ENCODE data around the gene CNOT8. TPM values are rescaled to one million over a fixed set of nuclear protein-coding genes. Genes with fewer than 3 reads are reported as not detected.
"Not testable (repeated sequence)": the region's sequence is repeated elsewhere in the genome, so short reads cannot be mapped to it uniquely, and the experiment has no call there.

Gene CNOT8
- total RNA-seq, 1 experiment from 2014 or later: 45.0 TPM

- ATAC-seq (no peak), DNase-seq (ENCODE audit: low read depth, low spot score) (no peak)
- Histone ChIP-seq H3K9ac (ENCODE audit: low read length) (no peak overlapping the region), H3K9me2 (ENCODE audit: insufficient read depth) (no peaks in the 10 kb centered on the region), H2AFZ (ENCODE audit: low read depth, low read length, poor library complexity, severe bottlenecking) (no peak overlapping the region), H3K4me1 (ENCODE audit: control insufficient read depth in 1 of 2, insufficient read depth in 2 of 2, low read length in 2 of 2) (no peaks in the 10 kb centered on the region), H3K27me3 (ENCODE audit: insufficient read depth, low read length) (no peaks in the 10 kb centered on the region), H4K20me1 (ENCODE audit: insufficient read depth) (no peaks in the 10 kb centered on the region), H3K9me3 (ENCODE audit: control insufficient read depth in 1 of 2, insufficient read depth in 1 of 2, low read depth in 1 of 2, low read length in 2 of 2) (no peaks in the 10 kb centered on the region), H3K4me3 (replicated peaks in 1 of 2; ENCODE audit: low read depth in 1 of 2, low read length in 2 of 2) (no peak overlapping the region), H3K36me3 (ENCODE audit: control insufficient read depth in 1 of 2, insufficient read depth in 2 of 2, low read length in 2 of 2) (peaks cover 10 to 27% of the 10 kb centered on the region in 2 experiments; a peak in 3 of 4 replicates), H3K4me2 (ENCODE audit: low read length) (no peak overlapping the region), H3K27ac (ENCODE audit: low read depth, low read length) (no peak overlapping the region), H3K79me2 (ENCODE audit: insufficient read depth, low read length) (no peaks in the 10 kb centered on the region; the same call in 1 of the 2 replicates)
- POLR2A ChIA-PET: no interaction called here
- RAD21 ChIA-PET (ENCODE audit: low non-redundant PET in 1 of 2, low total read pairs in 2 of 2, uncharacterized antibody in 2 of 2, unreplicated experiment in 2 of 2): no interaction called here
- BruUV-seq (replicated peaks): no TSS peak
- intact Hi-C loops (cut with micrococcal nuclease): no loop called here
- no peak for TF ChIP-seq ZBTB33 (IDR thresholded peaks at IDR 0.05; ENCODE audit: extremely low read depth, insufficient replicate concordance, low read length)
- TF ChIP-seq SP1 (IDR thresholded peaks at IDR 0.05; ENCODE audit: low read depth): no peak
- no peak for TF ChIP-seq EZH2phosphoT487 (IDR thresholded peaks at IDR 0.05; ENCODE audit: borderline replicate concordance)
- TF ChIP-seq POLR2AphosphoS5 (IDR thresholded peaks at IDR 0.05; ENCODE audit: low read depth, low read length): no peak
- TF ChIP-seq CEBPB (IDR thresholded peaks at IDR 0.05; ENCODE audit: low read depth): no peak
- no peak for TF ChIP-seq POLR2A (IDR thresholded peaks at IDR 0.05; ENCODE audit: borderline replicate concordance, extremely low read depth, insufficient read depth, insufficient read length)
- TF ChIP-seq ZNF274 (IDR thresholded peaks at IDR 0.05; ENCODE audit: low read depth, low read length): no peak
- TF ChIP-seq CTCF (IDR thresholded peaks at IDR 0.05 in 2 of 3, conservative IDR thresholded peaks at IDR 0.05 in 1 of 3; ENCODE audit: borderline replicate concordance in 1 of 3, insufficient read depth in 1 of 3, low read depth in 2 of 3, low read length in 2 of 3): no peak
- TF ChIP-seq ATF3 (IDR thresholded peaks at IDR 0.05): no peak
- CTCF ChIA-PET: no interaction called here
These were observed 38.0 kb upstream of the CNOT8 start for GRCh38 chr5:154820383-154820782.

- H3K9ac ChIP-seq (ENCODE audit: low read length); H3K27ac ChIP-seq (ENCODE audit: low read depth, low read length); H3K4me1 ChIP-seq (ENCODE audit: control insufficient read depth in 1 of 2, insufficient read depth in 2 of 2, low read length in 2 of 2); H3K79me2 ChIP-seq (ENCODE audit: insufficient read depth, low read length); H4K20me1 ChIP-seq (ENCODE audit: insufficient read depth); ATAC-seq; intact Hi-C loops (cut with micrococcal nuclease); BruUV-seq (replicated peaks); H3K4me3 ChIP-seq (replicated peaks in 1 of 2; ENCODE audit: low read depth in 1 of 2, low read length in 2 of 2); RAD21 ChIA-PET (ENCODE audit: low non-redundant PET in 1 of 2, low total read pairs in 2 of 2, uncharacterized antibody in 2 of 2, unreplicated experiment in 2 of 2); H3K36me3 ChIP-seq (ENCODE audit: control insufficient read depth in 1 of 2, insufficient read depth in 2 of 2, low read length in 2 of 2); H2AFZ ChIP-seq (ENCODE audit: low read depth, low read length, poor library complexity, severe bottlenecking); POLR2A ChIA-PET; H3K27me3 ChIP-seq (ENCODE audit: insufficient read depth, low read length); H3K9me3 ChIP-seq (ENCODE audit: control insufficient read depth in 1 of 2, insufficient read depth in 1 of 2, low read depth in 1 of 2, low read length in 2 of 2); DNase-seq (ENCODE audit: low read depth, low spot score); H3K9me2 ChIP-seq (ENCODE audit: insufficient read depth); H3K4me2 ChIP-seq (ENCODE audit: low read length); CTCF ChIA-PET: not testable (repeated sequence)
These were observed 35.5 kb upstream of the CNOT8 start for GRCh38 chr5:154822896-154823295.
